Measurements from ENCODE around the gene NTRK3. TPM values are rescaled to one million over a fixed set of nuclear protein-coding genes. Genes with fewer than 3 reads are reported as not detected.

Gene NTRK3
- total and polyA plus RNA-seq, 8 donors: 0.13 to 1.1 (median 0.60) TPM

DNA sequence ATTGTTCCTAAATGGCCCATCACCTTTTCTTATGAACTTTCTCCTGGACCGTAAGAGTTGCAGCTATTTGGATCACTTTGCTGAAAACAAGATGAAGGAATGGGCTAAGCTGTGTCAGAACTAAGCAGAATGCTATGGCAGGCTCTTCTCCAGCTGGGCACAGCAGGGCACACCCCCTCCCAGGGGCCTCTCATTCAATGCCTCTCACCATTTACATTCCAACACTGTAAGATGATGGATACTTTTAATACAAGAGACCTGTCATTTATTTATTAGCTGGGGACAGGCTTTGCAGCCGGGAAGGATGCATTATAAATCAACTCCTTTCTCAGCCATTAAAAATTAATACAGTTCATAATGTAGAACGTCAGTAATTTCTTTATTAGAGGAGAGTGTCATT is 240.1 kb downstream of the NTRK3 start:
- FAIRE-seq: no peak
- no peaks in the 10 kb centered on the region for H3K9me3 ChIP-seq
- WGBS, 2 donors: 40 to 42% methylated on average over 3 of the region's 3 CpGs
- intact Hi-C loops (cut with DNase I): no loop called here
- H3K36me3 ChIP-seq: no peaks in the 10 kb centered on the region
- H3K4me1 ChIP-seq: no peaks in the 10 kb centered on the region
- H3K27ac ChIP-seq: no peak overlapping the region
- no peak overlapping the region for H3K4me3 ChIP-seq
- TF ChIP-seq CTCF (IDR thresholded peaks at IDR 0.05): no peak
- ATAC-seq: no peak
- H3K27me3 ChIP-seq: no peaks in the 10 kb centered on the region
- no peak for DNase-seq

DNA sequence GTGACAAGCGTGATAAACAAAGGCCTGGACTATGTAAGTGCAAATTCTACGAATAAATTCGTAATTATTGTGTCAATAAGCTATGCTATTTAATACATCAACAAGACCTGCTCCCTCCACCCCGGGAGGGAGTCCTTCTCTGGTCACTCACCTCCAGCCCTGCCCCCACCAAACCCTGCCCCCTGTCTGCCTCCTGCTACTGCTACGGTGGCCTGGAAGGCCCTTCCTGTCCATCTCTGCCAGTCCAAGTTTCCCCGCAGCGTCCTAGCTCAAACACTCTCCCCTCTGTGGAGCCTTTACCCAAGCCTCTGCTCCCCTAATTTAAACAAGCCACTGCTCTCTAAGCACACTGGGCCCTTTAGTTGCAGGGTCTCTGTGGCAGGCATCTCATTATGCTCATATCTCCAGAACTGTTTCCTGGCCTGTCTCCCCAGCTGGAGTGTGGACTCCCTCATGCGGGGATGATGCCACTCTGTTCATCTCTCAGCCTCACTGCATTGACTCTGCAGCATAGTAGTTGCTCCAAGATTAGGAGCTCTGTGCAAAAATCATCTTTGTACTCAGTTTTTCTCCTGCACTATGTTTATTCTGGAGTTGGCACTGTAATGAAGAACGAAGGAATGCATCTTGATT is 241.2 kb downstream of the NTRK3 start:
- DNase-seq: no peak
- 36 to 47% methylated on average over 9 of the region's 9 CpGs for WGBS, 2 donors
- H3K4me3 ChIP-seq: no peak overlapping the region
- no peaks in the 10 kb centered on the region for H3K9me3 ChIP-seq
- H3K27me3 ChIP-seq: no peaks in the 10 kb centered on the region
- no peak for TF ChIP-seq CTCF (IDR thresholded peaks at IDR 0.05)
- ATAC-seq: no peak
- H3K27ac ChIP-seq: no peak overlapping the region
- no peak for FAIRE-seq
- intact Hi-C loops (cut with DNase I): no loop called here
- H3K4me1 ChIP-seq: no peaks in the 10 kb centered on the region
- H3K36me3 ChIP-seq: no peaks in the 10 kb centered on the region

- WGBS, 2 donors: 62 to 76% methylated on average over 9 of the region's 9 CpGs
- DNase-seq: no peak
These were observed 241.9 kb downstream of the NTRK3 start for GRCh38 chr15:88014454-88015160.

DNA sequence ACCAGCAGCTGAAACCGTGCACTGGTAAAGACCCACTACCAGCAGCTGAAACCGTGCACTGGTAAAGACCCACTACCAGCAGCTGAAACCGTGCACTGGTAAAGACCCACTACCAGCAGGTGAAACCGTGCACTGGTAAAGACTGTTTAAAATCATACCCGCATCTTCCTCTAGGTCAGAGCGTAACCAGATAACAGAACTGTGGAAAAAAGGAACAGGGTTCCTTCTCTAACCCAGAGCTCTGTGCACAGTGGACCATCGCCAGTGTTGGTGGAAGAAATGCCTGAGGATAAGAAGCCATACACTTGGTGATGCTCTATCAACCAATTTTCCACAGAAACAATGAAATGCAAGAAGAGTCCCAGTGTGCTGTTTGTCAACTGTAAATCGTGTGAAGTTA is 243.4 kb downstream of the NTRK3 start:
- TF ChIP-seq CTCF (IDR thresholded peaks at IDR 0.05): no peak
- DNase-seq (no peak), FAIRE-seq (no peak), ATAC-seq (no peak)
- Histone ChIP-seq H3K4me1 (no peaks in the 10 kb centered on the region), H3K4me3 (no peak overlapping the region), H3K36me3 (no peaks in the 10 kb centered on the region), H3K9me3 (no peaks in the 10 kb centered on the region), H3K27ac (no peak overlapping the region), H3K27me3 (no peaks in the 10 kb centered on the region)
- 55 to 66% methylated on average over 7 of the region's 8 CpGs for WGBS, 2 donors
- intact Hi-C loops (cut with DNase I): no loop called here

More at GRCh38 chr15:88014454-88015160, 241.9 kb downstream of the NTRK3 start:
- H3K4me3 ChIP-seq: no peak overlapping the region
- intact Hi-C loops (cut with DNase I): no loop called here
- H3K4me1 ChIP-seq: no peaks in the 10 kb centered on the region
- ATAC-seq: no peak
- no peaks in the 10 kb centered on the region for H3K27me3 ChIP-seq
- H3K36me3 ChIP-seq: no peaks in the 10 kb centered on the region
- no peak for TF ChIP-seq CTCF (IDR thresholded peaks at IDR 0.05)
- FAIRE-seq: no peak
- H3K27ac ChIP-seq: no peak overlapping the region
- no peaks in the 10 kb centered on the region for H3K9me3 ChIP-seq

DNA sequence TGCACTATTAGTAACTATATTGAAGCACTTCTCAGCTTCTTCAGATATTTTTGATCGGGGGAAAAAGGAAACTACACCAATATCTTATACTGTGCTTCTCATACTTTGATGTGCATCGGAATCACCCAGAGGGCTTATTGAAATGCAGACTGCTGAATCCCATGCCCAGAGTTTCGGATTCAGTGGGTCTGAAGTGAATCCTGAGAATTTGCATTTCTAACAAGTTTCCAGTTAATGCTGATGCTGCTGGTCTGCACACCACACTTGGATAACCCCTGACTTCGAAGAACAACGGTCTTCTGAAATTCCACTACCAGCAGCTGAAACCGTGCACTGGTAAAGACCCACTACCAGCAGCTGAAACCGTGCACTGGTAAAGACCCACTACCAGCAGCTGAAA is 243.9 kb downstream of the NTRK3 start:
- Histone ChIP-seq H3K4me1 (no peaks in the 10 kb centered on the region), H3K27ac (no peak overlapping the region), H3K4me3 (no peak overlapping the region), H3K27me3 (no peaks in the 10 kb centered on the region), H3K36me3 (no peaks in the 10 kb centered on the region), H3K9me3 (no peaks in the 10 kb centered on the region)
- DNase-seq (no peak), ATAC-seq (no peak), FAIRE-seq (no peak)
- 58 to 71% methylated on average over 7 of the region's 7 CpGs for WGBS, 2 donors
- no peak for TF ChIP-seq CTCF (IDR thresholded peaks at IDR 0.05)
- intact Hi-C loops (cut with DNase I): no loop called here
